ENCODE data around the gene TNNC1. TPM values are rescaled to one million over a fixed set of nuclear protein-coding genes. Genes with fewer than 3 reads are reported as not detected.

Gene TNNC1
- total RNA-seq, 1 donor from 2014 or later: not detected

- peaks cover 27% of the 10 kb centered on the region for H3K4me1 Mint-ChIP-seq
- no peak for DNase-seq (ENCODE audit: low read depth, low spot score)
- H3K36me3 Mint-ChIP-seq (ENCODE audit: low read depth): peaks cover 23% of the 10 kb centered on the region
- H3K4me3 Mint-ChIP-seq: no peak overlapping the region
- H3K27ac Mint-ChIP-seq (ENCODE audit: unreplicated experiment): no peak overlapping the region
- TF ChIP-seq, protein P1, sequence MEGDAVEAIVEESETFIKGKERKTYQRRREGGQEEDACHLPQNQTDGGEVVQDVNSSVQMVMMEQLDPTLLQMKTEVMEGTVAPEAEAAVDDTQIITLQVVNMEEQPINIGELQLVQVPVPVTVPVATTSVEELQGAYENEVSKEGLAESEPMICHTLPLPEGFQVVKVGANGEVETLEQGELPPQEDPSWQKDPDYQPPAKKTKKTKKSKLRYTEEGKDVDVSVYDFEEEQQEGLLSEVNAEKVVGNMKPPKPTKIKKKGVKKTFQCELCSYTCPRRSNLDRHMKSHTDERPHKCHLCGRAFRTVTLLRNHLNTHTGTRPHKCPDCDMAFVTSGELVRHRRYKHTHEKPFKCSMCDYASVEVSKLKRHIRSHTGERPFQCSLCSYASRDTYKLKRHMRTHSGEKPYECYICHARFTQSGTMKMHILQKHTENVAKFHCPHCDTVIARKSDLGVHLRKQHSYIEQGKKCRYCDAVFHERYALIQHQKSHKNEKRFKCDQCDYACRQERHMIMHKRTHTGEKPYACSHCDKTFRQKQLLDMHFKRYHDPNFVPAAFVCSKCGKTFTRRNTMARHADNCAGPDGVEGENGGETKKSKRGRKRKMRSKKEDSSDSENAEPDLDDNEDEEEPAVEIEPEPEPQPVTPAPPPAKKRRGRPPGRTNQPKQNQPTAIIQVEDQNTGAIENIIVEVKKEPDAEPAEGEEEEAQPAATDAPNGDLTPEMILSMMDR (conservative IDR thresholded peaks at IDR 0.05): no peak
- no peaks in the 10 kb centered on the region for H3K9me3 Mint-ChIP-seq
- H3K27me3 Mint-ChIP-seq (ENCODE audit: low read depth): no peaks in the 10 kb centered on the region
Measured at GRCh38 chr3:52479037-52479876, 25.4 kb upstream of the TNNC1 start.

- Mint-ChIP-seq H3K4me3 (no peak overlapping the region), H3K4me1 (peaks cover 12% of the 10 kb centered on the region), H3K36me3 (ENCODE audit: low read depth) (peaks cover 22% of the 10 kb centered on the region), H3K27me3 (ENCODE audit: low read depth) (no peaks in the 10 kb centered on the region), H3K9me3 (no peaks in the 10 kb centered on the region), H3K27ac (ENCODE audit: unreplicated experiment) (no peak overlapping the region)
- no peak for DNase-seq (ENCODE audit: low read depth, low spot score)
- TF ChIP-seq, protein P1 (conservative IDR thresholded peaks at IDR 0.05): no peak
Measured at GRCh38 chr3:52477796-52478095, 23.9 kb upstream of the TNNC1 start.

DNA sequence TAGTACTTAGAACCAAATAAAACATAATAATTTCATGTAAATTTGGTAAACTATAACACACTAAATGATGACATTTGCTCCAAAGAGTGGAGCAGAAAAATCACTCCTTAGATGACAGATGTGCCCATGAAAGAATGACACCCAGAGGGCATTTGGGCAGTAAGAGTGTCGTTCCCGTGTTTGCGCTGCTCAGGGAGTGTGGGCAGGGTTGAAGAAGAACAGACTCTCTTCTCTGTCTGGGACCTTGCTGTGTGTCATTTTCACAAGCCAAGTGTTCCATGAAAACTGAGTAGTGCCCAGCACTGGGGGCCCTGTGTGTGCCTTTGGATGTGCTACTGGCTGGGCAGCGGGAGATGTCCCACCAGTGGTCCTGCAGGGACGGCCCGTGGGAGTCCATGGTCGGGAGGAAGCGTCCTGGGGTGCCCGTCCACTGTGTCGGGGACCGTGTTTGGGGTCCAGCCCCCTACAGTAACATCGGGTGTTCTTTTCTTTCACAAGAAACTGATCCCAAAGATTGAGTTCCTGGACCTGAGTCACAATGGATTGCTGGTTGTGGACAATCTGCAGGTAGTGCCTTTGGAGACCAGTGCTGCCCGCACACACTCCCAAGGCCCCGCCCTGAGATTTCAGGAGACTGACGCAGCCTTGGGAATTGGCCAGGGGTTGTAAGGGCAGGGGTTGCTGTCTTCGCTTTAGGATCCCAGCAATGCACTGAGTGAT is 23.4 kb upstream of the TNNC1 start:
- H3K27ac Mint-ChIP-seq (ENCODE audit: unreplicated experiment): no peak overlapping the region
- TF ChIP-seq, protein P1 (conservative IDR thresholded peaks at IDR 0.05): no peak
- H3K9me3 Mint-ChIP-seq: no peaks in the 10 kb centered on the region
- peaks cover 7% of the 10 kb centered on the region for H3K4me1 Mint-ChIP-seq
- no peaks in the 10 kb centered on the region for H3K27me3 Mint-ChIP-seq (ENCODE audit: low read depth)
- no peak for DNase-seq (ENCODE audit: low read depth, low spot score)
- H3K4me3 Mint-ChIP-seq: no peak overlapping the region
- H3K36me3 Mint-ChIP-seq (ENCODE audit: low read depth): peaks cover 18% of the 10 kb centered on the region

- no peaks in the 10 kb centered on the region for H3K9me3 Mint-ChIP-seq
- TF ChIP-seq, protein P1 (conservative IDR thresholded peaks at IDR 0.05): no peak
- DNase-seq (ENCODE audit: low read depth, low spot score): no peak
- peaks cover 4% of the 10 kb centered on the region for H3K36me3 Mint-ChIP-seq (ENCODE audit: low read depth)
- H3K4me1 Mint-ChIP-seq: no peaks in the 10 kb centered on the region
- H3K27ac Mint-ChIP-seq (ENCODE audit: unreplicated experiment): no peak overlapping the region
- no peaks in the 10 kb centered on the region for H3K27me3 Mint-ChIP-seq (ENCODE audit: low read depth)
- H3K4me3 Mint-ChIP-seq: no peak overlapping the region
Measured at GRCh38 chr3:52473026-52473425, 19.2 kb upstream of the TNNC1 start.

DNA sequence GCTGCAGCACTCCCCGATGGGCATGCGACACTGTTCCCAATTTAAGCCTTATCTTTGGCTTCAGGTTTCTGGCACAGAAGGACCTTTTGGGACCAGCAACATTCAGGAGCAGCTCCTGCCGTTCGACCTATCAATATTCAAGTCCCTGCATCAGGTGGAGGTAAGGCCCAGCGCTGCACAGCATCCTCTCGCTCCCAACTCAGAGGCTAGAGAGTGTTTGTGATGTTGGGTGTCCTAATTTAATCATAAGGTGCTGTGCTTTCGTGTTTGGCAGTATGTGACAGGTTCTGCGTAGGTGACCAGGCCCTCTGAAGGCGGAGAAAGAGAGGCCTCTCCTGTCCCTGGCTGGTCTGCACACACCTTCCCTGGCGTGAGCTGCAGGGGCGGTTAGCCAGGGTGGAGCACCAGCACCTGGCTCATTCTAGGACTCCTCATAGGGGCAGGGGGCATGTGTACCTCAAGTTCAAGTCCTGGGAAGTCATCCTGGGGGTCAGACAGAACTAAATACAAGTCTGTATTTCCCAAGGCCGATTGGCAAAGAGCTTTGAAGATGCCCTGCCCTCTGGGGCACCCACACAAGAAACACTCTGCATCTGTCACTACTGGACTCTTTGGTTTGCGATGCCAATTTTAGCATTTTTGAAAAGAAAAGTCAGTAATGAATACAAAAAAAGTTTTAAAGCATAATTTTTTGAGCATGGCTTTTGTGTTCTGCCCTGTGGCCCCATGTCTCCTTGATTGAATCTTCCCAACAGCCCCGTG is 18.6 kb upstream of the TNNC1 start:
- no peak for DNase-seq (ENCODE audit: low read depth, low spot score)
- TF ChIP-seq, protein P1 (conservative IDR thresholded peaks at IDR 0.05): no peak
- Mint-ChIP-seq H3K27ac (ENCODE audit: unreplicated experiment) (no peak overlapping the region), H3K36me3 (ENCODE audit: low read depth) (peaks cover 3% of the 10 kb centered on the region), H3K4me3 (no peak overlapping the region), H3K9me3 (no peaks in the 10 kb centered on the region), H3K4me1 (no peaks in the 10 kb centered on the region), H3K27me3 (ENCODE audit: low read depth) (no peaks in the 10 kb centered on the region)

Data from neural crest cell (in vitro differentiated cells).